Endometrial microvascular endothelial cells (primary cell): ENCODE data around the gene FGD2. TPM values are rescaled to one million over a fixed set of nuclear protein-coding genes. Genes with fewer than 3 reads are reported as not detected.
"Not testable (repeated sequence)": the region's sequence is repeated elsewhere in the genome, so short reads cannot be mapped to it uniquely, and the experiment has no call there.

Experiments used
- in situ Hi-C: cut with HindIII; loops from 2 replicates; pipeline ENCODE4 v1.10.0; 2017; ENCODE audit warnings: low sequenced_read_pairs, low pct_unique_long_range_greater_than_20kb; ENCODE audit errors: inconsistent ontology term
- total RNA-seq: library from RNA; depleted of rRNA; stranded (reverse); fragments of >200 nt; gene quantifications from one replicate; pipeline ENCODE4 v1.2.3, GENCODE V29; 2015; ENCODE audit errors: inconsistent ontology term

Gene FGD2
- total RNA-seq, 1 donor from 2014 or later, result not detected

GRCh38 chr6:36985417-36985807 is 20.0 kb upstream of the FGD2 start:
- in situ Hi-C loops, result no loop called here

DNA sequence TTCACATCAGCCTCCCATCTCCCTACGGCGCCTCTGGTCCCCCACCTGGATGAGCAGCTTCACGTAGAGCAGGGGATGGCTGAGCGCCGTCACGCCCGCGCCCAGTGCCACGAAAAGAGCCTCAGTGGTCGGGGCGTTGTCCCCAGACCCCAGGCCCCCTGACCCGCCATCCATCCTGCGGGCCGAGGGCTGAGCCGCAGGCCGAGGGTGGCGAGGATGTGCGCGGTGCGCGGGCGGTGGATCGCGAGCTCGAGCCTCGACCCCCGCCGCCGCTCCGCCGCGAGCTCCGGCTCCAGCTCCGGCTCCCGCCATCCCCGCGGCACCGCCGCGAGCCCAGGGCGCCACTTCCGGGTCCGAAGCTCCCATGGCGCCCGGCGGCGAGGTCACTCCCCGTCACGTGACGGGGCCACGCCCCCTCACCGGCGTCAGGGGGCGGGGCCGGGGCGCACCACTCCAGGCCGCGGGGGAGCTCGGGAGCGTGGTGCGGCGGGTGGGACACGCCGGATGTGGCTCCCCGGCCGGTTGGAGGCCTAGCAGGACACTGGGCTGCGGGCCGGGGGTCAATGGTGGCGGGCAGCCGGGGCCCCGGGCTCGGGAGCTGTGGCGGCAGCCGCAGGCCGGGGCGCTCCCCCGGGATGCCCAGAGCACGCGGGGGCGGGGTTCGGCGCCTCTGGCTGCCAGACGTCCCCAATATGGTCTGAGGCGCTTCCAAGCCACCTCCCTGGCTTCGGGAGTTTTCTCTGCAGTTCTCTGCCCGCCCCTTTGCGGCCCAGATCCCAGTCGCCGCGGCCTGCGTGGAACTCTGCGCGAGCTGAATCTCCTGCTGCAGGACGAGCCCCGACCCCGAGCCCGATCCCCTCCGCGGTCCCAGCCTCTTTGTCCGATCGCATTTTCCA is 19.4 kb upstream of the FGD2 start, which contains the start of gene MTCH1:
TSS of gene MTCH1 (minus strand) at position 389 of the 896 bp plus-strand sequence. CDS start at position 366, 23 bp downstream.
- in situ Hi-C loops, result no loop called here

DNA sequence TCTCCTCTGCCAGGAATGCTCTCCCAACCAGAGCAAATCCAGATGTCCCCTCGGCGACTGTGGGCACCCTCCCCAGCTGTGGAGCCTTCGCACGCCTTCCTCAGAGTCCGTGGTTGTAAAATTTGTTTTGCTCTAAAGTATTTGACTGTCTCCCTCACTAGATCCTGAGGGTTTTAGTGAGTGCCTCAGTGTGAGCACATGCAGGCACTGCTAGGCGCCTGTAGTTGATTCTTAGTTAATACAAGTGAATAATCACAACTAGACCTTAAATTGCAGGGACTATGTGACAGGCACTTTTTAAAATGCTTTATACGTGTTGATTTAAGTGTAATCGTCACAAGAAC is 18.8 kb upstream of the FGD2 start:
- in situ Hi-C loops, result no loop called here

- in situ Hi-C loops, result no loop called here
Observed at GRCh38 chr6:36989264-36989663, 16.2 kb upstream of the FGD2 start.

DNA sequence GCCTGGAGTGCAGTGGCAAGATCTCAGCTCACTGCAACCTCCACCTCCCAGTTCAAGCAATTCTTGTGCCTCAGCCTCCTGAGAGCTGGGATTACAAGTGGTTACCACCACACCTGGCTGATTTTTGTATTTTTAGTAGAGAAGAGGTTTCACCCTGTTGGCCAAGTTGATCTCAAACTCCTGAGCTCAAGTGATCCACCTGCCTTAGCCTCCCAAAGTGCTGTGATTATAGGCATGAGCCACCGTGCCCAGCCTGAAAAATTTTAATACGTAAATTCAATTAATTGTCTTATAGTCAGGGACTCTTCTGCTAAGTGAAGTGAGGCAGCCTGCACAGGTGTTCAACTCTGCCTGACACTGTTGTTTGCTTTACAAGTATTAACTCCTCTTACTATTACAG is 15.1 kb upstream of the FGD2 start:
- in situ Hi-C loops, result not testable (repeated sequence)

DNA sequence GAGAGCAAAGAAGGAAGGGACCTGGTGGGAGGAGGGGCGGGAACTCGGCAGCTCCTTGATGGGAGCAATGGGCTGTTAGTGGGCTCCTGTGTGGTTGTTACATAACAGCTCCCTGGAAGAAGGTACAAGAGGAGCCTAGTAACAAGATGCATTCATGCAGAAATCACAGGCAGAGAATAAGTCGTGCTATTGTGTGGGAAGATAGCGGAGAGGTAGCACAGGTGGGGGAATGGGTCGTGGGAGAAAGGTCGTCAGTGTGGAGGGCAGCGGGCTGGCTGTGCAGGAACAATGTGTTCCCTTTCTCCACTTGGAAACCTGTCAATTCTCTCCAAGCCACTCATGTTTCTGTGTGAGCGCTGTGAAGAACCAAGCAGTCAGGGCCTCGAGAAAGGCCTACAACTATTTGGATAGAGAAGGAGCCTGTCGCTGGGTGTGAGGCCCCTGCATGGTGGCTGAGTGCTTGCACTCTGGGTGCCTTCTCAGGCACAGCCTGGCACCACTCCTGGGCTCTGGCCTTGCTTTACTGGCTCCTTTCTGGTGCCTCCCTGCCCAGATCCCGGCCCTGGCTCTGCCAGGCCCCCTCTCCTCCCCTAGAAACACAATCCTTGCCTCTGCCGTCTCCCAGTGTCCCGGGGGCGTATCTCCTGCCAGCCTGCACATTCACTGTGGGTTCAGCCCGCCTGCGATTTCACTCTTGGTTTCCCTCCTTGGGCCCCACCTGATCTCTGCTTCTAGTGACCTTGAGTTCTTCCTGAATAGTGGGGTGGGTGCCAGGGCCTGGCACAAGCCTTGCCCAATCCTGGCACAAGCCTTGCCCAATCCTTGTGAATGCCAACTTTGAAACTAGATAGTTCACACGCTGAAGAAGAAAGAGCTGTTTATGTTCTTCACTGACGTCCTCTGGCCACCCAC is 7.4 kb upstream of the FGD2 start:
- in situ Hi-C loops, result no loop called here

- in situ Hi-C loops, result no loop called here
Observed at GRCh38 chr6:36998723-36999038, 6.8 kb upstream of the FGD2 start.

- in situ Hi-C loops, result no loop called here
Observed at GRCh38 chr6:36999061-36999750, 6.2 kb upstream of the FGD2 start.

DNA sequence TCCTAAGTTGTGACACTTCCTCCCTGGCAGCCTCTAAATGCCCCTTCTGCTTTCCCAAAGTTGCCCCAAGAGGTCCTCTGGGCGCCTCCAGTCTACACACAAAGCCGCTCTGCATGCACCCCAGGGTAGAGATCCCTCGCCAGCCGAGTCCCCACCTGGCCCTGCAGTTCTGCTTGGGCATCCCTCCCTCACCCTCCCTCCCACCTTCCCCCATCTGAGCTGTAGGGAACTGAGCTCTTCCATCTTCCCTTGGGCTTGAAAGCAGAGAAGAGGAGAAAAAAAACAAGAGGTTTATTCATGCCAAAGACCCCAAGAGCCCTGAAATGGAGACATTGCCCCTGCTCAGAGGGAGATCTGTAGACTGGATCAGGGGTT is 5.7 kb upstream of the FGD2 start:
- in situ Hi-C loops, result no loop called here

DNA sequence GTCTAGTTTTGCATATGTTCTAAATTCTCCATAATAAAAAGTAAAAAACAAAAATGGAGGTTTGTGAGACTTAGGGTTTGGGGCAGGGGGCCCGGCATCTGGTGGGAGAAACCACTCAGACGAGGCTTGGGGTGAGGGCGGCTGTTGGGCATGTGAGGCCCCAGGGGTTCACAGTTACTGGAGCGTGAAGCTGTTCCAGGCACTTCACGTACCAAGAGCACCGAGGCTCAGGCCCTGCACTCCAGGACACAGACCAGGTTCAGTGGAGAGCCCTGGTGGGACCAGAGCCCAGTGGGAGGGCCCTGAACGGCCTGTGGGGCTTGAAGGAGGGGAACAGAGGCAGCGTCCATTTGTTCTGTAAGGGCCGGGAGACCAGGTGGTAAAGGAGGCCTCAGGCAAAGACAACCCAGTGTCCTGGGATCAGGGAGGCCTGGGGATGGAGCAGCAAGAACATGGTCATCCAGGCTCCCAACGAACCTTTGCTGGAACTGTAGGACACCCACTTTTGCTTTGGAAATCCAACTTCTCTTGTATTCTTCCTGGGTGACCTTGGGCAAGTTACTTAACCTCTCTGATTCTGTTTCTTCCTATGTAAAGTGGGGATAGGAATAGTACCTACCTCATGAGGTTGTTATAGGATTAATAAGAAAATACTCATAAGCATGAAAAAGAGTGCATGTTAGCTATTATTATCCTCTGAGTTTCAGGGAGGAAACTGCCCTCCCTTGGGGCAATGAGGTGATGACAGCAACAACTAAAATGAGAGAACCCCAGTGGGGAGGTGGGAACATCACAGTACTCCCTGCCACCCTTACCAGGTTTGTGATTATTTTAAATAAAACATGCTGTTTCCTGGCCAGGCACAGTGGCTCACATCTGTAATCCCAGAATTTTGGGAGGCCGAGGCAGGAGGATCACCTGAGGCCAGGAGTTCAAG is 1.1 kb upstream of the FGD2 start:
- in situ Hi-C loops, result no loop called here

- in situ Hi-C loops, result no loop called here
Observed at GRCh38 chr6:37005827-37006567, 542 bp downstream of the FGD2 start.

DNA sequence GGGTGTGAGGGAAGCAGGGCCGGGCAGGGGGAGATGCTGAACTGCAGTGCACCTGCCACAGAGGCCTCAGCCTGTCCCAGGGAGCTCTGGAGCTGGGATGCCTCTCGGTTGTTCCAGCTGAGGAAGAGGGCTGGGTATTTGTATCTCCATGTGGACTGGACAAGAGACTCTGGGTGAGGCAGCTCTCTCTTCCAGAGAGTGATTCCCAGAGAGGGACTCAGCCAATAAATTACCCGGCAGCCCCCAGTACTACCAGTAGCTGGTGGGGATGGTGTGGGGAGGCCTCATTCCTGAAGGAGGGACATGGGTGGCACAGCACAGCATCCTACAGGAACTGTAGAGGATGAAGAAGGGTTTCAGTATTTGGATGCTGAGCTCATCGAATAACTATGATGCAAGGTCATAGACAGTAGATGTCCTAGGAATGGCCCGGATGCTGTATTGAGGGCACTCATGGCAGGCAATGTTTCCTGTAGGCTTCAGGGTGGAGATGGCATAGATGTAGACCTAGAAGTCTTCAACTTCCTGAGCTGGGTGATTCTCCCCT is 1.4 kb downstream of the FGD2 start:
- in situ Hi-C loops, result no loop called here

- in situ Hi-C loops, result no loop called here
Observed at GRCh38 chr6:37007340-37008043, 2.0 kb downstream of the FGD2 start.

GRCh38 chr6:37008484-37009465 is 3.3 kb downstream of the FGD2 start:
- in situ Hi-C loops, result no loop called here

GRCh38 chr6:37010402-37010892 is 5.0 kb downstream of the FGD2 start:
- in situ Hi-C loops, result no loop called here
